RWPE2 (cell line): ENCODE data around the gene IBTK.

Source experiments
- ATAC-seq: fragments of 200-7000 bp; cut with Tn5 transposase; 3 replicates; pipeline ENCODE4 v1.9.1; 2021; ENCODE audit warnings: low read depth
- DNase-seq: peaks from one replicate; pipeline ENCODE4 v3.0.0-alpha.2; 2020; ENCODE audit warnings: low spot score
- H3K27ac ChIP-seq: fragments of 450-650 bp; 2 replicates; pipeline ENCODE4 v1.5.1; 2017; ENCODE audit warnings: mild to moderate bottlenecking; ENCODE audit not compliant: poor library complexity, severe bottlenecking
- H3K27me3 ChIP-seq: fragments of 250-450 bp; sonication (Bioruptor Pico); 2 replicates; pipeline ENCODE4 v1.5.1; 2021; ENCODE audit warnings: mild to moderate bottlenecking, moderate library complexity; ENCODE audit not compliant: insufficient read depth, poor library complexity, severe bottlenecking
- H3K36me3 ChIP-seq: fragments of 250-450 bp; sonication (Bioruptor Pico); 2 replicates; pipeline ENCODE4 v1.5.1; 2020; ENCODE audit warnings: low read depth, mild to moderate bottlenecking, moderate library complexity
- H3K4me1 ChIP-seq: fragments of 250-450 bp; sonication (Bioruptor Pico); 2 replicates; pipeline ENCODE4 v1.5.1; 2021; ENCODE audit warnings: mild to moderate bottlenecking, moderate library complexity; ENCODE audit not compliant: insufficient read depth, poor library complexity, severe bottlenecking
- H3K4me3 ChIP-seq: fragments of 250-450 bp; sonication (Bioruptor Pico); 2 replicates; pipeline ENCODE4 v1.5.1; 2021; ENCODE audit warnings: mild to moderate bottlenecking, moderate library complexity; ENCODE audit not compliant: severe bottlenecking
- H3K9me3 ChIP-seq: fragments of 250-450 bp; sonication (Bioruptor Pico); 2 replicates; pipeline ENCODE4 v1.5.1; 2021; ENCODE audit warnings: mild to moderate bottlenecking, moderate library complexity; ENCODE audit not compliant: severe bottlenecking
- TF ChIP-seq, protein P1 (sequence below): fragments of 450-650 bp; IDR thresholded peaks from one replicate; pipeline ENCODE4 v1.5.1; 2017; ENCODE audit warnings: mild to moderate bottlenecking, moderate library complexity; ENCODE audit not compliant: poor library complexity, severe bottlenecking

IBTK gene

DNA sequence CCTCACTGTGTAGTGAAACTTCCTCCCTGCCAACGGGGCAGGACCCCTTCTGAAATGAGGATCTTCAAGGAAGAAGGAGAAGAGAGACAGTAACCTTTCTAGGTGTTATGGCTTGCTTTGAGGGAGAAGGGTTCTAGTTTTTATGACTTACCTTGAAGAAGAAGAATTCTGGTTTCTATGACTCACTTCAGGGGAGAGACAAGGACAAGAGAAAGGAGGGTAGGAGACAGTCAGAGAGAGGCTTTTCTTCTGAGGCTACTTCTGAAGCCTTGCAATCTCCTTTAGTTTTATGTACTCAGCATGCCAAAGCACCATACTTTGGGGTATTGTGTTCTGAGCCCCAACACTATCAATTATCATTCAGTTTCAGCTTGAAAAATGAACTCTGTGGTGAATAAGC is 25.8 kb upstream of the IBTK start:
- Histone ChIP-seq H3K4me3 (no peak overlapping the region), H3K36me3 (no peaks in the 10 kb centered on the region), H3K9me3 (no peaks in the 10 kb centered on the region), H3K27ac (peak overlapping the region; percentile 11), H3K4me1 (no peaks in the 10 kb centered on the region), H3K27me3 (no peaks in the 10 kb centered on the region)
- TF ChIP-seq, protein P1, sequence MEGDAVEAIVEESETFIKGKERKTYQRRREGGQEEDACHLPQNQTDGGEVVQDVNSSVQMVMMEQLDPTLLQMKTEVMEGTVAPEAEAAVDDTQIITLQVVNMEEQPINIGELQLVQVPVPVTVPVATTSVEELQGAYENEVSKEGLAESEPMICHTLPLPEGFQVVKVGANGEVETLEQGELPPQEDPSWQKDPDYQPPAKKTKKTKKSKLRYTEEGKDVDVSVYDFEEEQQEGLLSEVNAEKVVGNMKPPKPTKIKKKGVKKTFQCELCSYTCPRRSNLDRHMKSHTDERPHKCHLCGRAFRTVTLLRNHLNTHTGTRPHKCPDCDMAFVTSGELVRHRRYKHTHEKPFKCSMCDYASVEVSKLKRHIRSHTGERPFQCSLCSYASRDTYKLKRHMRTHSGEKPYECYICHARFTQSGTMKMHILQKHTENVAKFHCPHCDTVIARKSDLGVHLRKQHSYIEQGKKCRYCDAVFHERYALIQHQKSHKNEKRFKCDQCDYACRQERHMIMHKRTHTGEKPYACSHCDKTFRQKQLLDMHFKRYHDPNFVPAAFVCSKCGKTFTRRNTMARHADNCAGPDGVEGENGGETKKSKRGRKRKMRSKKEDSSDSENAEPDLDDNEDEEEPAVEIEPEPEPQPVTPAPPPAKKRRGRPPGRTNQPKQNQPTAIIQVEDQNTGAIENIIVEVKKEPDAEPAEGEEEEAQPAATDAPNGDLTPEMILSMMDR: no peak
- ATAC-seq (no peak), DNase-seq (no peak)

DNA sequence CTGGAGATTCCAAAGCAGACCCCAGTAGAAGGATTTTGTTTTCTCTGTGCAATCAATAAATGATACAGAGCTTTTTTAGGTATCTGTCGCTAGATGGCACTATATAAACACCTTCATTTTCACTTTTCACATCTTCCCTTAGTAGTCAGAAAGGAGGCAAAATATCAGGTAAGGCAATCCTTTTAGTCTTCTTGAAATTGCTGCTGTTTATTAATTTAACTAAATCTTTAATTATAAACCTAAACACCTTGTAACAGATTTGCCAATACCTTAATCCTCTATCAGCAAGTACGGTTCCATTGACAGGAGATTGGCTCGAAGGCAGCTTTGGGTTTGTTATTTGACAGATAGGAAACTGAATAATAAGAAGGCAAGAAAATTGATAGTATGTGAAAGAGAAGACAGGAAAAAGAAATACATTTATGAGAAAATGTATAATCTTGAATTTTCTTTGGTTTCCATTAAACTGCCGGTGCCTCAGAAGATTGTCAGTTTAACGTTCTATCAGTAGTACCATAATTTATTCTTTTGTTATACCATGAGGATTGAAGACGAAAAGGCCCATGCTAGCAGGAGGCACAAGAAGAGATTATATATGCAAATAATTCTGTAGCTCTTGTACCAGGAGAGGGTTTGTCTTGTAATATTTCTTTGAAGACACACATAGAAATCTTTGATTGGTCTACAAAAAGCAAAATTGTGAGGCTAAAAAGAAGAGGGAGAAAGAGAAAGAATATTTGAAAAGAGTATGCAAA is 23.5 kb upstream of the IBTK start:
- H3K4me3 ChIP-seq: no peak overlapping the region
- H3K4me1 ChIP-seq: no peaks in the 10 kb centered on the region
- DNase-seq (no peak), ATAC-seq (no peak)
- TF ChIP-seq, protein P1: peak; percentile 83
- H3K27ac ChIP-seq: no peak overlapping the region
- no peaks in the 10 kb centered on the region for H3K36me3 ChIP-seq
- H3K9me3 ChIP-seq: no peaks in the 10 kb centered on the region
- no peaks in the 10 kb centered on the region for H3K27me3 ChIP-seq

DNA sequence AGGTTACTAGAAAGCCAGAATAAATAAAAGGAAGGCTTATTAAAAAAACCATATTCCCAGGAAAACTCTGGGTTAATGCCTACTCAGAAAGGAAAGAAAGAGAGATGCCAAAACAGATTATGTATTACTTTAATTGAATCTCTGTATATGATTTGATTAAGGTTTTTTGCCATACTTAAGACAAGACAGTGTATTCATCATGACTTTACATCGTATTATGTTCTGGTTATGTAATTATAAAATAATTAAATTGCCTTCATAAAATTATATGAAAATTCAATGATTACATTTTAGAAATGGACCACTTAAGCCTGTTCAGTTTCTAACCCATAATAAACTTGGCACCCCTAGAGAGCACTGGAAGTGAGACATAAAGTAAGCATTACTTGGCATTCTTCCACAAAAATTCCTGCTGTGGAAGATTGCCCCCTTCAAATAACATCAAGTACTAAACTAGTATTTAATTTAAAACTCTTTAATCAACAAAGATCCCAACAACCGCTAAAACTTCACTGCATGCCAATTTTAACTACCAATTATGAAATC is 20.8 kb upstream of the IBTK start:
- H3K4me3 ChIP-seq: no peak overlapping the region
- no peaks in the 10 kb centered on the region for H3K36me3 ChIP-seq
- TF ChIP-seq, protein P1: no peak
- DNase-seq (no peak), ATAC-seq (no peak)
- no peaks in the 10 kb centered on the region for H3K4me1 ChIP-seq
- no peak overlapping the region for H3K27ac ChIP-seq
- H3K27me3 ChIP-seq: no peaks in the 10 kb centered on the region
- no peaks in the 10 kb centered on the region for H3K9me3 ChIP-seq

DNA sequence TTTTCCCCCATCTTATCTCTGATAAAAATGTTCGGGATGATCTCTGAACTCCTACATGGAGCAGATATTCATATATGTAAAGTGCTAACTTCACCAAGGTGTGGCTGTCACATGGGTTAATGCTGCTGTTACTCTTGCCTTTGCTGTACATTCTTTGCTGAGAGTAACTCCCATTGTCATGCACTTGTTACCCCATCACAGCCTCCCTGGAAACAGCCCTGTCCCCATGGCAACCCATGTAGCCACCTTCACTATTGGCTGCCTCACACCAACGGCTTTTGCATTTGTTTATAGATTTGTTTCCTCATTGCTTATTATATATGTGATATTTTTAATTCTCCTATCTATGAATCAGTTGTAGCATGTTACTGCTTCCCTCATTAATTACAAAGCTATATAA is 17.3 kb upstream of the IBTK start:
- peaks cover 12% of the 10 kb centered on the region for H3K4me1 ChIP-seq
- H3K9me3 ChIP-seq: no peaks in the 10 kb centered on the region
- ATAC-seq: no peak
- no peaks in the 10 kb centered on the region for H3K36me3 ChIP-seq
- DNase-seq: no peak
- H3K4me3 ChIP-seq: no peak overlapping the region
- TF ChIP-seq, protein P1: no peak
- H3K27me3 ChIP-seq: no peaks in the 10 kb centered on the region
- H3K27ac ChIP-seq: no peak overlapping the region

DNA sequence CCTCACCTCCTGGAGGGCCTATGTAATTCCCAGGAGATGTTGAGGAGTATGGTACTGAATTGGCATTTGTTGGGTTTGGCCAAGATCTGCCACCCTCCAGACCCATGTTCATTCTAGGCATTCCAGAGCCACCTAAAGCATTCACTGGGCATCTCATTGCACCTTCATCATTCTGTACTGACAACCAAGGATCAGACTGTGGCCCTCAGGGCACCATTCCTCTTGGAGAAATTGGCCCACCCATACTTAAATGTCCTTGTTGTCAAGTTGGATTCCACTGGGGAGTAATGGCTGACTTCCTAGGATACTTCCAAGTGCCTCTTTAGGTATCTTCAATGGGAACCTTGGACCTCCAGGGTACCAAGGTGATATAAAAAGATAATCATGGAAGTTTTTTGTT is 16.8 kb upstream of the IBTK start:
- peaks cover 12% of the 10 kb centered on the region for H3K4me1 ChIP-seq
- no peaks in the 10 kb centered on the region for H3K36me3 ChIP-seq
- TF ChIP-seq, protein P1: no peak
- ATAC-seq (no peak), DNase-seq (no peak)
- no peaks in the 10 kb centered on the region for H3K27me3 ChIP-seq
- H3K9me3 ChIP-seq: no peaks in the 10 kb centered on the region
- no peak overlapping the region for H3K4me3 ChIP-seq
- H3K27ac ChIP-seq: no peak overlapping the region
